HFFc6 (cell line): ENCODE results near the gene ZNF827. TPM values are rescaled to one million over a fixed set of nuclear protein-coding genes. Genes with fewer than 3 reads are reported as not detected.

ENCODE experiments used
- DNase-seq: peaks from one replicate; pipeline ENCODE4 v3.0.0-alpha.2; 2018
- H3K27ac Mint-ChIP-seq: 2 replicates; pipeline ENCODE4 v1.8.0; 2020; ENCODE audit warnings: mild to moderate bottlenecking, mixed read lengths
- H3K27me3 Mint-ChIP-seq: 2 replicates; pipeline ENCODE4 v1.8.0; 2021; ENCODE audit warnings: mild to moderate bottlenecking, moderate library complexity, mixed read lengths; ENCODE audit not compliant: insufficient read depth
- H3K36me3 Mint-ChIP-seq: 2 replicates; pipeline ENCODE4 v1.8.0; 2021; ENCODE audit warnings: low read depth, mixed read lengths
- H3K4me1 Mint-ChIP-seq: 2 replicates; pipeline ENCODE4 v1.8.0; 2020; ENCODE audit warnings: low read depth, mixed read lengths
- H3K4me3 Mint-ChIP-seq: 2 replicates; pipeline ENCODE4 v1.8.0; 2020; ENCODE audit warnings: mild to moderate bottlenecking, moderate library complexity, mixed read lengths
- H3K9me3 Mint-ChIP-seq: 2 replicates; pipeline ENCODE4 v1.8.0; 2020; ENCODE audit warnings: mild to moderate bottlenecking, mixed read lengths
- CTCF ChIP-seq: fragments of 200-600 bp; sonication (generic); IDR thresholded peaks from 2 replicates; pipeline ENCODE4 v1.5.0; 2021; ENCODE audit warnings: antibody characterized with exemption, mild to moderate bottlenecking
- total RNA-seq, 6 experiments: library from RNA; stranded (reverse); fragmentation: NEBNext Ultra II Directional; extraction: Animal tissue kit (Norgen Biotek cat#: 25700); gene quantifications; 2 replicates in 1 of 6; 3 replicates in 5 of 6; pipeline ENCODE4 v1.2.3, GENCODE V29; 2021

ZNF827 gene
- total RNA-seq, 6 experiments from 2014 or later = 15.8 to 22.4 (median 17.6) TPM

- Mint-ChIP-seq H3K4me1 (peaks cover 24% of the 10 kb centered on the region), H3K9me3 (no peaks in the 10 kb centered on the region), H3K4me3 (no peak overlapping the region), H3K27ac (no peak overlapping the region), H3K27me3 (0 out of 2 replicates have a peak, but pooled peaks cover 2% of the 10 kb centered on the region), H3K36me3 (peaks cover 23% of the 10 kb centered on the region)
- no peak for TF ChIP-seq CTCF
- no peak for DNase-seq
These were observed 78.2 kb downstream of the ZNF827 start for GRCh38 chr4:145860446-145860845.

- Mint-ChIP-seq H3K27ac (no peak overlapping the region), H3K4me3 (no peak overlapping the region), H3K27me3 (0 out of 2 replicates have a peak, but pooled peaks cover 2% of the 10 kb centered on the region), H3K9me3 (no peaks in the 10 kb centered on the region), H3K4me1 (peaks cover 24% of the 10 kb centered on the region), H3K36me3 (peaks cover 23% of the 10 kb centered on the region)
- no peak for DNase-seq
- TF ChIP-seq CTCF = no peak
These were observed 78.7 kb downstream of the ZNF827 start for GRCh38 chr4:145859926-145860325.

- Mint-ChIP-seq H3K27ac (no peak overlapping the region), H3K4me1 (peaks cover 24% of the 10 kb centered on the region), H3K36me3 (peaks cover 23% of the 10 kb centered on the region), H3K4me3 (no peak overlapping the region), H3K27me3 (0 out of 2 replicates have a peak, but pooled peaks cover 2% of the 10 kb centered on the region), H3K9me3 (no peaks in the 10 kb centered on the region)
- no peak for DNase-seq
- no peak for TF ChIP-seq CTCF
These were observed 79.2 kb downstream of the ZNF827 start for GRCh38 chr4:145859426-145859825.

- TF ChIP-seq CTCF = no peak
- H3K27ac Mint-ChIP-seq = no peak overlapping the region
- no peaks in the 10 kb centered on the region for H3K9me3 Mint-ChIP-seq
- H3K4me3 Mint-ChIP-seq = no peak overlapping the region
- H3K27me3 Mint-ChIP-seq = no peaks in the 10 kb centered on the region
- peaks cover 26% of the 10 kb centered on the region for H3K4me1 Mint-ChIP-seq
- no peak for DNase-seq
- peaks cover 12% of the 10 kb centered on the region; the same call in 1 of the 2 replicates for H3K36me3 Mint-ChIP-seq
These were observed 86.3 kb downstream of the ZNF827 start for GRCh38 chr4:145852256-145852839.

GRCh38 chr4:145851511-145852201 is 87.0 kb downstream of the ZNF827 start:
- Mint-ChIP-seq H3K9me3 (no peaks in the 10 kb centered on the region), H3K27me3 (no peaks in the 10 kb centered on the region), H3K36me3 (peaks cover 14% of the 10 kb centered on the region; the same call in 1 of the 2 replicates), H3K4me3 (no peak overlapping the region), H3K27ac (peak overlapping the region; percentile 31; the same call in 1 of the 2 replicates), H3K4me1 (peaks cover 28% of the 10 kb centered on the region)
- TF ChIP-seq CTCF = no peak
- peak; percentile 4 for DNase-seq
